Brain microvascular endothelial cell (primary cell): ENCODE results near the gene PRR35.

Experiments used
- DNase-seq: peaks from one replicate; pipeline ENCODE4 v3.0.0-alpha.2; 2020
- H3K27ac ChIP-seq: fragments of 250-450 bp; sonication (Bioruptor Pico); 2 replicates; pipeline ENCODE4 v1.5.1; 2020; ENCODE audit warnings: mild to moderate bottlenecking, moderate library complexity
- H3K27me3 ChIP-seq: fragments of 250-450 bp; sonication (Bioruptor Pico); replicated peaks from 2 replicates; pipeline ENCODE4 v1.5.1; 2020; ENCODE audit warnings: mild to moderate bottlenecking
- H3K36me3 ChIP-seq: fragments of 250-450 bp; sonication (Bioruptor Pico); replicated peaks from 2 replicates; pipeline ENCODE4 v1.5.1; 2020; ENCODE audit warnings: mild to moderate bottlenecking
- H3K4me3 ChIP-seq: 2 replicates; pipeline ENCODE4 v1.5.1; 2011; ENCODE audit warnings: low read depth, mild to moderate bottlenecking, control low read depth, low read length, moderate library complexity
- CTCF ChIP-seq: IDR thresholded peaks from 2 replicates; pipeline ENCODE4 v1.5.1; 2011; ENCODE audit warnings: low read depth, mild to moderate bottlenecking, moderate library complexity, low read length, control low read depth, inconsistent platforms; ENCODE audit errors: missing control alignments
- in situ Hi-C: cut with HindIII; loops from 2 replicates; pipeline ENCODE4 v1.10.0; 2017; ENCODE audit warnings: low sequenced_read_pairs, low pct_ligation_motif_present

PRR35 gene

GRCh38 chr16:535446-536405, 24.5 kb upstream of the PRR35 start:
- Histone ChIP-seq H3K4me3 (no peak overlapping the region), H3K36me3 (peaks cover 8% of the 10 kb centered on the region), H3K27ac (peak overlapping the region; percentile 24), H3K27me3 (no peaks in the 10 kb centered on the region)
- peak; percentile 69 for DNase-seq
- in situ Hi-C loops = no loop called here
- no peak for TF ChIP-seq CTCF

GRCh38 chr16:536746-537145, 23.4 kb upstream of the PRR35 start:
- in situ Hi-C loops = no loop called here
- Histone ChIP-seq H3K27ac (no peak overlapping the region), H3K36me3 (peaks cover 8% of the 10 kb centered on the region), H3K27me3 (no peaks in the 10 kb centered on the region), H3K4me3 (no peak overlapping the region)
- DNase-seq = no peak
- TF ChIP-seq CTCF = no peak

- no peaks in the 10 kb centered on the region for H3K27me3 ChIP-seq
- peaks cover 8% of the 10 kb centered on the region for H3K36me3 ChIP-seq
- in situ Hi-C loops = no loop called here
- DNase-seq = no peak
- H3K27ac ChIP-seq = no peak overlapping the region
- no peak overlapping the region for H3K4me3 ChIP-seq
- TF ChIP-seq CTCF = peak; percentile 31
Observed at GRCh38 chr16:537415-538335, 22.5 kb upstream of the PRR35 start.

GRCh38 chr16:539901-540530, 20.2 kb upstream of the PRR35 start:
- TF ChIP-seq CTCF = peak; percentile 54
- in situ Hi-C loops = no loop called here
- peaks cover 8% of the 10 kb centered on the region for H3K36me3 ChIP-seq
- DNase-seq = peak; percentile 76
- no peaks in the 10 kb centered on the region for H3K27me3 ChIP-seq
- H3K27ac ChIP-seq = peak overlapping the region; percentile 40
- no peak overlapping the region for H3K4me3 ChIP-seq

GRCh38 chr16:540645-541340, 19.4 kb upstream of the PRR35 start:
- H3K4me3 ChIP-seq = no peak overlapping the region
- in situ Hi-C loops = no loop called here
- H3K36me3 ChIP-seq = peaks cover 8% of the 10 kb centered on the region
- H3K27ac ChIP-seq = no peak overlapping the region
- no peak for TF ChIP-seq CTCF
- no peaks in the 10 kb centered on the region for H3K27me3 ChIP-seq
- DNase-seq = no peak
